HL-60 (cell line): ENCODE results near the gene SEL1L.
A peak's percentile ranks its signal among the peaks of the same experiment; 100 is the strongest.
"Not testable (repeated sequence)": the region's sequence is repeated elsewhere in the genome, so short reads cannot be mapped to it uniquely, and the experiment has no call there.

ENCODE experiments used
- DNase-seq, 2 experiments: peaks; one replicate each; pipeline ENCODE4 v3.0.0-alpha.2; 2010 to 2020; ENCODE audit warnings: low read depth in 1 of 2, low spot score in 1 of 2
- H3K27ac ChIP-seq: fragments of 250-450 bp; sonication (Bioruptor Pico); replicated peaks from 2 replicates; pipeline ENCODE4 v1.5.1; 2020; ENCODE audit warnings: mild to moderate bottlenecking, moderate library complexity
- H3K27me3 ChIP-seq: fragments of 250-450 bp; sonication (Bioruptor Pico); 2 replicates; pipeline ENCODE4 v1.5.1; 2021; ENCODE audit warnings: mild to moderate bottlenecking, moderate library complexity; ENCODE audit not compliant: insufficient read depth, poor library complexity, severe bottlenecking
- H3K4me3 ChIP-seq: replicated peaks from 2 replicates; pipeline ENCODE4 v1.5.1; 2011; ENCODE audit warnings: mild to moderate bottlenecking, control low read depth, low read length; ENCODE audit not compliant: insufficient read depth
- CTCF ChIP-seq: IDR thresholded peaks from one replicate; pipeline ENCODE4 v1.5.1; 2011; ENCODE audit warnings: low read length, control low read depth, inconsistent platforms; ENCODE audit not compliant: insufficient read depth
- GABPA ChIP-seq: IDR thresholded peaks from 2 replicates; pipeline ENCODE4 v1.6.1; 2012; ENCODE audit warnings: low read depth
- POLR2AphosphoS5 ChIP-seq: IDR thresholded peaks from 2 replicates; pipeline ENCODE4 v1.6.1; 2012; ENCODE audit warnings: low read depth
- REST ChIP-seq: IDR thresholded peaks from 2 replicates; pipeline ENCODE4 v1.6.1; 2012; ENCODE audit warnings: low read depth; ENCODE audit not compliant: insufficient replicate concordance
- SPI1 ChIP-seq: IDR thresholded peaks from 2 replicates; pipeline ENCODE4 v1.6.1; 2012; ENCODE audit warnings: low read depth, mild to moderate bottlenecking, borderline replicate concordance

SEL1L gene

GRCh38 chr14:81519200-81520011 lies 14.2 kb downstream of the SEL1L start:
- H3K4me3 ChIP-seq, result no peak overlapping the region
- no peaks in the 10 kb centered on the region for H3K27me3 ChIP-seq
- peak overlapping the region; percentile 67 for H3K27ac ChIP-seq
- peak; percentile 74 to 83 for DNase-seq
- TF ChIP-seq CTCF (no peak), SPI1 (peak; percentile 58; the same call in 1 of the 2 replicates), GABPA (peak; percentile 55; the same call in 1 of the 2 replicates)

- TF ChIP-seq GABPA (no peak), POLR2AphosphoS5 (no peak), REST (no peak), CTCF (no peak), SPI1 (no peak)
- Histone ChIP-seq H3K4me3 (no peak overlapping the region), H3K27ac (0 out of 2 replicates have a peak overlapping the region, but pooled peaks have one; percentile 1), H3K27me3 (no peaks in the 10 kb centered on the region)
- DNase-seq, result no peak
Observed at GRCh38 chr14:81517798-81518398, 15.8 kb downstream of the SEL1L start.

GRCh38 chr14:81516986-81517797 lies 16.5 kb downstream of the SEL1L start:
- no peak for TF ChIP-seq GABPA
- no peak for TF ChIP-seq SPI1
- no peak for TF ChIP-seq CTCF
- TF ChIP-seq POLR2AphosphoS5, result no peak
- no peak for TF ChIP-seq REST
- Histone ChIP-seq H3K27ac (0 out of 2 replicates have a peak overlapping the region, but pooled peaks have one; percentile 1), H3K27me3 (no peaks in the 10 kb centered on the region), H3K4me3 (no peak overlapping the region)
- no peak for DNase-seq

GRCh38 chr14:81515927-81516326 lies 17.7 kb downstream of the SEL1L start:
- H3K4me3 ChIP-seq, DNase-seq, H3K27ac ChIP-seq, H3K27me3 ChIP-seq: not testable (repeated sequence)

- peak overlapping the region; percentile 63 for H3K27ac ChIP-seq
- H3K27me3 ChIP-seq, H3K4me3 ChIP-seq, DNase-seq: not testable (repeated sequence)
Observed at GRCh38 chr14:81512826-81513225, 20.8 kb downstream of the SEL1L start.
